HEK293 (cell line): ENCODE data around the gene NLGN3.

ENCODE experiments used
- CTCF ChIA-PET: fragments of 350-600 bp; formaldehyde crosslinking; extraction: SDS; loops from one replicate; lab custom pipeline; 2021; ENCODE audit warnings: antibody characterized with exemption; lab: Yijun Ruan, JAX
- POLR2A ChIA-PET: fragments of 300-600 bp; formaldehyde crosslinking; extraction: SDS; loops from one replicate; lab custom pipeline; 2020; ENCODE audit warnings: antibody characterized with exemption, inconsistent platforms; lab: Yijun Ruan, JAX
- H3K27ac ChIP-seq: fragments of 200-500 bp; sonication (Bioruptor generic); 2 replicates; pipeline ENCODE4 v1.5.1; 2014; ENCODE audit warnings: low read depth, low read length, control low read depth, inconsistent platforms; ENCODE audit errors: extremely low read depth
- H3K36me3 ChIP-seq, 2 experiments: fragments of 200-500 bp in 1 of 2; sonication (Bioruptor generic) in 1 of 2; 1 replicate in 1 of 2; 2 replicates in 1 of 2; pipeline ENCODE4 v1.5.1; 2014 to 2017; ENCODE audit warnings: inconsistent platforms in 2 of 2, low read length in 2 of 2; ENCODE audit not compliant: control insufficient read depth in 2 of 2, insufficient read depth in 1 of 2
- H3K4me1 ChIP-seq: fragments of 200-500 bp; sonication (Bioruptor generic); 2 replicates; pipeline ENCODE4 v1.5.1; 2014; ENCODE audit warnings: mild to moderate bottlenecking, low read length, inconsistent platforms; ENCODE audit not compliant: control insufficient read depth, insufficient read depth
- H3K4me3 ChIP-seq: 2 replicates; pipeline ENCODE4 v1.5.1; 2011; ENCODE audit warnings: low read depth, mild to moderate bottlenecking, control low read depth, low read length, moderate library complexity
- H3K9me3 ChIP-seq: fragments of 200-500 bp; sonication (Bioruptor generic); 2 replicates; pipeline ENCODE4 v1.5.1; 2014; ENCODE audit warnings: low read depth, low read length, inconsistent platforms; ENCODE audit not compliant: control insufficient read depth, insufficient read depth
- CTCF ChIP-seq: fragments of 450-650 bp; formaldehyde crosslinking; IDR thresholded peaks from 2 replicates; pipeline ENCODE4 v1.5.1; 2016; ENCODE audit warnings: missing biosample characterization, missing genetic modification characterization
- FEZF1 ChIP-seq: fragments of 450-650 bp; formaldehyde crosslinking; IDR thresholded peaks from 2 replicates; pipeline ENCODE4 v1.5.1; 2016; ENCODE audit warnings: missing biosample characterization, missing genetic modification characterization
- GLIS2 ChIP-seq: fragments of 450-650 bp; formaldehyde crosslinking; IDR thresholded peaks from 2 replicates; pipeline ENCODE4 v1.5.1; 2016; ENCODE audit warnings: missing biosample characterization, missing genetic modification characterization
- KLF1 ChIP-seq: fragments of 450-650 bp; formaldehyde crosslinking; IDR thresholded peaks from 2 replicates; pipeline ENCODE4 v1.5.1; 2016; ENCODE audit warnings: missing biosample characterization, missing genetic modification characterization
- TRIM28 ChIP-seq: IDR thresholded peaks from 2 replicates; pipeline ENCODE4 v1.6.1; 2011; ENCODE audit warnings: low read length, control low read depth, borderline replicate concordance
- ZIC2 ChIP-seq: fragments of 450-650 bp; formaldehyde crosslinking; IDR thresholded peaks from 2 replicates; pipeline ENCODE4 v1.5.1; 2016; ENCODE audit warnings: missing biosample characterization, missing genetic modification characterization
- ZNF10 ChIP-seq: fragments of 450-650 bp; formaldehyde crosslinking; IDR thresholded peaks from 2 replicates; pipeline ENCODE4 v1.5.1; 2017; ENCODE audit warnings: missing biosample characterization, missing genetic modification characterization
- ZNF132 ChIP-seq: fragments of 450-650 bp; formaldehyde crosslinking; IDR thresholded peaks from 2 replicates; pipeline ENCODE4 v1.5.1; 2017; ENCODE audit warnings: missing biosample characterization, missing genetic modification characterization, borderline replicate concordance
- ZNF169 ChIP-seq: fragments of 450-650 bp; formaldehyde crosslinking; IDR thresholded peaks from 2 replicates; pipeline ENCODE4 v1.5.1; 2016; ENCODE audit warnings: missing biosample characterization, missing genetic modification characterization
- ZNF202 ChIP-seq: fragments of 450-650 bp; formaldehyde crosslinking; IDR thresholded peaks from 2 replicates; pipeline ENCODE4 v1.5.1; 2016; ENCODE audit warnings: missing biosample characterization, missing genetic modification characterization, borderline replicate concordance
- ZNF239 ChIP-seq: fragments of 450-650 bp; formaldehyde crosslinking; IDR thresholded peaks from 2 replicates; pipeline ENCODE4 v1.5.1; 2016; ENCODE audit warnings: missing biosample characterization, missing genetic modification characterization
- ZNF335 ChIP-seq: fragments of 450-650 bp; formaldehyde crosslinking; conservative IDR thresholded peaks from 2 replicates; pipeline ENCODE4 v1.5.1; 2016; ENCODE audit warnings: missing biosample characterization, missing genetic modification characterization
- ZNF600 ChIP-seq: fragments of 450-650 bp; formaldehyde crosslinking; IDR thresholded peaks from 2 replicates; pipeline ENCODE4 v1.5.1; 2016; ENCODE audit warnings: missing biosample characterization, missing genetic modification characterization
- ZNF670 ChIP-seq: fragments of 450-650 bp; formaldehyde crosslinking; IDR thresholded peaks from 2 replicates; pipeline ENCODE4 v1.5.1; 2016; ENCODE audit warnings: missing biosample characterization, missing genetic modification characterization, low read depth
- TF ChIP-seq, protein P1 (sequence below): fragments of 450-650 bp; formaldehyde crosslinking; IDR thresholded peaks from 2 replicates; pipeline ENCODE4 v1.5.1; 2016; ENCODE audit warnings: missing biosample characterization, missing genetic modification characterization

NLGN3 gene

GRCh38 chrX:71098951-71099506 lies 45.6 kb upstream of the NLGN3 start:
- H3K27ac ChIP-seq = no peak overlapping the region
- H3K4me1 ChIP-seq = peaks cover 3% of the 10 kb centered on the region; the same call in 1 of the 2 replicates

GRCh38 chrX:71099736-71100135 lies 44.9 kb upstream of the NLGN3 start:
- peaks cover 3% of the 10 kb centered on the region; the same call in 1 of the 2 replicates for H3K4me1 ChIP-seq
- POLR2A ChIA-PET = interaction anchor here (1.2 kb wide), 2 partner anchors 19 to 27 kb away, joined by 3 to 6 read pairs; partner anchors contain the start of gene MED12
- CTCF ChIA-PET = interaction anchor here (1.0 to 1.3 kb wide), 2 partner anchors 30 to 79 kb away, joined by 3 to 4 read pairs; no protein-coding TSS in a partner anchor

More at GRCh38 chrX:71098951-71099506, 45.6 kb upstream of the NLGN3 start:
- no peaks in the 10 kb centered on the region for H3K9me3 ChIP-seq
- H3K4me3 ChIP-seq = no peak overlapping the region
- ChIA-PET POLR2A (interaction anchor here (1.2 kb wide), 2 partner anchors 20 to 28 kb away, joined by 3 to 6 read pairs; partner anchors contain the start of gene MED12), CTCF (interaction anchor here (1.0 to 1.3 kb wide), 2 partner anchors 31 to 80 kb away, joined by 3 to 4 read pairs; no protein-coding TSS in a partner anchor)
- peaks cover 0 to 17% of the 10 kb centered on the region in 2 experiments; a peak in 1 of 3 replicates for H3K36me3 ChIP-seq
- TF ChIP-seq, protein P1, sequence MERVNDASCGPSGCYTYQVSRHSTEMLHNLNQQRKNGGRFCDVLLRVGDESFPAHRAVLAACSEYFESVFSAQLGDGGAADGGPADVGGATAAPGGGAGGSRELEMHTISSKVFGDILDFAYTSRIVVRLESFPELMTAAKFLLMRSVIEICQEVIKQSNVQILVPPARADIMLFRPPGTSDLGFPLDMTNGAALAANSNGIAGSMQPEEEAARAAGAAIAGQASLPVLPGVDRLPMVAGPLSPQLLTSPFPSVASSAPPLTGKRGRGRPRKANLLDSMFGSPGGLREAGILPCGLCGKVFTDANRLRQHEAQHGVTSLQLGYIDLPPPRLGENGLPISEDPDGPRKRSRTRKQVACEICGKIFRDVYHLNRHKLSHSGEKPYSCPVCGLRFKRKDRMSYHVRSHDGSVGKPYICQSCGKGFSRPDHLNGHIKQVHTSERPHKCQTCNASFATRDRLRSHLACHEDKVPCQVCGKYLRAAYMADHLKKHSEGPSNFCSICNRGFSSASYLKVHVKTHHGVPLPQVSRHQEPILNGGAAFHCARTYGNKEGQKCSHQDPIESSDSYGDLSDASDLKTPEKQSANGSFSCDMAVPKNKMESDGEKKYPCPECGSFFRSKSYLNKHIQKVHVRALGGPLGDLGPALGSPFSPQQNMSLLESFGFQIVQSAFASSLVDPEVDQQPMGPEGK (tag by site-specific recombination) = no peak
- TF ChIP-seq GLIS2 (tag by site-specific recombination) = peak; percentile 26; the same call in 1 of the 2 replicates
- TF ChIP-seq, all 188 proteins: peak for 1

GRCh38 chrX:71100581-71101505 lies 43.8 kb upstream of the NLGN3 start:
- TF ChIP-seq CTCF (tag by site-specific recombination) (peak; percentile 72), TRIM28 (no peak)
- POLR2A ChIA-PET = interaction anchor here (2.9 kb wide), 1 partner anchor 18 kb away, joined by 16 read pairs; the partner anchor contains the start of gene MED12
- peaks cover 0 to 17% of the 10 kb centered on the region in 2 experiments; a peak in 1 of 3 replicates for H3K36me3 ChIP-seq
- CTCF ChIA-PET = interaction anchor here (0.5 to 0.7 kb wide), 2 partner anchors 99 to 811 kb away, joined by 4 to 5 read pairs; partner anchors contain the start of genes KIF4A and PDZD11
- no peak overlapping the region for H3K4me3 ChIP-seq
- H3K27ac ChIP-seq = no peak overlapping the region
- H3K9me3 ChIP-seq = no peaks in the 10 kb centered on the region
- H3K4me1 ChIP-seq = peaks cover 3% of the 10 kb centered on the region; the same call in 1 of the 2 replicates

More at GRCh38 chrX:71099736-71100135, 44.9 kb upstream of the NLGN3 start:
- Histone ChIP-seq H3K9me3 (no peaks in the 10 kb centered on the region), H3K27ac (no peak overlapping the region), H3K4me3 (no peak overlapping the region), H3K36me3 (peaks cover 0 to 17% of the 10 kb centered on the region in 2 experiments; a peak in 1 of 3 replicates)
- TF ChIP-seq ZIC2 (tag by site-specific recombination) (peak; percentile 29; the same call in 1 of the 2 replicates), ZNF132 (no peak)

DNA sequence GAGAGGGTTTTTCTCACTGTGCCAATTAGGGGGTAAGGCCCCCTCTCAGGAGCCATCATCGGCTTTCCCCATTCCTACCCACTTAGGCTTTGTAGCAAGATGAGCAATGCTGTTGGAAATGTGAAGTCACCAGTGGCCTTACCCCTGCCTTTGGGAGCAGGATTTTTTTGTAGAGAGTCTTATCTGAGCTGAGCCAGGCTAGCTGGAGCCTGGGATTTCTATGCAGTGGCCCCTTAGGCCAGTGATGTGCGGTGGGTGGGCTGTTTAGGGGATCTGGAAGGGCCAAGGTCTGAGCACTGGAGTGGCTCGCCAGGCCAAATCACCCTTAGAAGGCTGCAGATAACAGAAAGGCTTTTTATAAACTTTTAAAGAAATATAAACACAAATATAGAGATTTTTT lies 42.3 kb upstream of the NLGN3 start:
- POLR2A ChIA-PET = interaction anchor here (0.8 to 2.9 kb wide), 3 partner anchors 16 to 264 kb away, joined by 3 to 16 read pairs (median 5); partner anchors contain the start of genes MED12 and TAF1
- Histone ChIP-seq H3K27ac (0 out of 2 replicates have a peak overlapping the region, but pooled peaks have one; percentile 32), H3K4me3 (no peak overlapping the region), H3K36me3 (peaks cover 0 to 17% of the 10 kb centered on the region in 2 experiments; a peak in 1 of 3 replicates)
- CTCF ChIA-PET = interaction anchor here (0.5 to 1.9 kb wide), 2 partner anchors 27 to 333 kb away, joined by 3 to 8 read pairs; no protein-coding TSS in a partner anchor
- TF ChIP-seq KLF1 (tag by site-specific recombination) = no peak
- no peak for TF ChIP-seq ZNF335
- no peak for TF ChIP-seq ZNF670 (tag by site-specific recombination)
- TF ChIP-seq FEZF1 (tag by site-specific recombination) = no peak
- no peak for TF ChIP-seq ZNF239 (tag by site-specific recombination)
- TF ChIP-seq ZIC2 (tag by site-specific recombination) = no peak
- no peak for TF ChIP-seq ZNF202 (tag by site-specific recombination)
- no peak for TF ChIP-seq ZNF600
- TF ChIP-seq ZNF169 (tag by site-specific recombination) = no peak
- no peak for TF ChIP-seq ZNF10 (tag by site-specific recombination)
- no peak for TF ChIP-seq GLIS2 (tag by site-specific recombination)
- TF ChIP-seq, all 188 proteins: peak for 0
- Histone ChIP-seq H3K4me1 (peaks cover 3% of the 10 kb centered on the region; the same call in 1 of the 2 replicates), H3K9me3 (no peaks in the 10 kb centered on the region)
